ENCODE data around the gene SYCE3. TPM values are rescaled to one million over a fixed set of nuclear protein-coding genes. Genes with fewer than 3 reads are reported as not detected.

SYCE3 gene
- total and polyA plus RNA-seq, 5 donors: not detected

DNA sequence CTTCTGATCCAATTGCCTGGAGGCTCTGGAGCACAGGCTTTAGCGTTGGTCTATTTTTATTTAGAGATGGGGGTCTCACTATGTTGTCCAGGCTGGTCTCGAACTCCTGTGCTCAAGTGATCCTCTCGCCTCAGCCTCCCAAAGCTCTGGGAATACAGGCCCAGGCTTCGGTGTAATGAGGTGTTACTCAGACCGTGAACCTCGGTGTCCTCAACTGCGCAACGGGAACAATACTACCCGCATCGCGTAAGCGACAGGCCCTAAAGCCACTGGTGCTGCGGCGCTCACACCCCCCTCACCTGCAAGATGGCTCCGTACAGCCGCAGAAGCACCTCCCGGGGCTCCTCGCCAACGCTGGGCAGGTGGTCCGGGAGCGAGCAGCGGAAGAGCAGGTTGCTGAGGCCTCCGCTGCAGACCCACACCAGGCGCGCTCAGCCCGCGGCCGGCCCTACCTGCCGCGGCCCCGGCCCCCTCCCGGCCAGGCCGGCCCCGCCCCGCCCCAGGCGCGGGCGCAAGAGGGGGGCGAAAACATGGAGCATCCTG is 19.3 kb upstream of the SYCE3 start:
- H3K27me3 ChIP-seq (ENCODE audit: control insufficient read depth, insufficient read depth): no peaks in the 10 kb centered on the region
- DNase-seq: peak in 1 of 3 donors; percentile 47
- ATAC-seq: no peak
- intact Hi-C loops (cut with DNase I): no loop called here
- peak overlapping the region; percentile 97 for H3K27ac ChIP-seq (ENCODE audit: low read length)
- WGBS: 7% methylated on average over 39 of the region's 39 CpGs
- peak overlapping the region; percentile 62 for H3K4me3 ChIP-seq (ENCODE audit: low read length)
- no peaks in the 10 kb centered on the region for H3K9me3 ChIP-seq (ENCODE audit: control insufficient read depth, low read length)
- H3K4me1 ChIP-seq (ENCODE audit: control insufficient read depth, insufficient read depth, low read length): peaks cover 7% of the 10 kb centered on the region

DNA sequence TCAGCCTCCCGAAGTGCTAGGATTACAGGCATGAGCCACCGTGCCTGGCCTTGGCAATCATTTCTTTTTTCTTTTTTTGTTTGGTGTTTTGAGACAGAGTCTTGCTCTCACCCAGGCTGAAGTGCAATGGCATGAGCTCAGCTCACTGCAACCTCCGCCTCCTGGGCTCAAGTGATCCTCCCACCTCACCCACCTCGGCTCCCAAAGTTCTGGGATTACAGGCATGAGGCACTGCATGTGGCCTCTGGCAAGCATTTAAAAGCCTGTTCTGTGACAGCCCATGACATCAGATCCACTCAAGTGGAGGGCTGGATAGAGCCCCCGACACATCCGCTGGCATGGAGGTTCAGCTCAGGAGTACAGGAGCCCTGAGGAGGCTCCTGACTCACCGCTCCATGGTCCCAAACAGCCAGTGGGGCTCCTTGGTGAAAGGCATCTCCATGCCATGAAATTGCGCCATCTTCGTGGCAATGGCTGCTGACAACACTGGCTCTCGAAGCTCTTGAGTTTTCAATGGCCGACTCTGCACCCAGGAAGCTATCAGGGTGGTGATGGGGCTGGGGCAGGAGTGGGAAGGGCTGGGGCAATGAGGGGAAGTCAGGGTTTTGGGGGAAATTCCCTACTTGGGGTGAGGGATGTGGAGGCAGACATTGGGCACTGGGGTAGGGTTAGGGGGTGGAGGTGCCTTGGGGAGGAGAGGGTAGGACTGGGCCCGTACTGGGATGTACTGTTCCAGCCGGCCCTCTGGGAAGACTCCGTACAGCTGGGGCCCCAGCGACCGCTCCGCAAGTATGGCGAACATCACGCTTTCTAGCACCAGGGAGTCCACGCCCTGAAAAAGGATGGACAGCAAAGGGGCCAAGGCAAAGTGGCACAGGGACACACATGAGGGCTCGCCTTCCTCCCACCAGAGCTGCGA is 18.6 kb upstream of the SYCE3 start:
- Histone ChIP-seq H3K27ac (ENCODE audit: low read length) (peak overlapping the region; percentile 97), H3K9me3 (ENCODE audit: control insufficient read depth, low read length) (no peaks in the 10 kb centered on the region), H3K4me1 (ENCODE audit: control insufficient read depth, insufficient read depth, low read length) (peaks cover 7% of the 10 kb centered on the region), H3K27me3 (ENCODE audit: control insufficient read depth, insufficient read depth) (no peaks in the 10 kb centered on the region), H3K4me3 (ENCODE audit: low read length) (peak overlapping the region; percentile 62)
- WGBS: 94% methylated on average over 22 of the region's 22 CpGs
- intact Hi-C loops (cut with DNase I): no loop called here
- DNase-seq (peak in 1 of 3 donors; percentile 53), ATAC-seq (no peak)

- intact Hi-C loops (cut with DNase I): no loop called here
- no peak for DNase-seq
- Histone ChIP-seq H3K4me1 (ENCODE audit: control insufficient read depth, insufficient read depth, low read length) (peaks cover 7% of the 10 kb centered on the region), H3K27ac (ENCODE audit: low read length) (peak overlapping the region; percentile 80), H3K4me3 (ENCODE audit: low read length) (no peak overlapping the region), H3K9me3 (ENCODE audit: control insufficient read depth, low read length) (no peaks in the 10 kb centered on the region), H3K27me3 (ENCODE audit: control insufficient read depth, insufficient read depth) (no peaks in the 10 kb centered on the region)
- ATAC-seq: no peak
- WGBS: 95% methylated on average over 4 of the region's 4 CpGs
Observed at GRCh38 chr22:50579752-50580151, 17.0 kb upstream of the SYCE3 start.

DNA sequence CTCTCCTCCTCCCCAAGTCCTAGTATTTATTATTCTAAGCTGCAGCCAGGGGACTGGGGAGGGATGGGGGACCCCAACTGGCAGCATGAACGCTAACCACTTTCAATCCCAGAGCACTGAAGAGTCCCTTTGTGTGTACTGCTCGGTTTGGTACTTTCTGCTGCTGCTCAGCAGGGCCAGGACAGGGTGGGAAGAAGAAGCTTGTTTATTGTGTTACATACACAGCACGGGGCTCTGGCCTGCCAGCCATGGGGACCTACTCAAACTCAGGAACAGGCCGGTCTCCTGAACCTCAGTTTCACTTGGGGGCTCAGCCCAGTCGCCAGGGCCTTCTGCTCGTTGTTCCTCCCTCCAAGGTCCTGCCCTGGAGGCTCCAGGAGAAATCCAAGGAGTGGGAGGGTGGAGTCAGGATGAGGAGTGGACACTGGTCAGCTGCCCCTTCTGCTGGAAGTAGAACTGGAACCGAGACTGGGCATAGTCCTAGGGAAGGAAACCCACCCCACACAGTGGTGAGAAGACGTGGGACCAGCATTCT is 16.1 kb upstream of the SYCE3 start:
- Histone ChIP-seq H3K27me3 (ENCODE audit: control insufficient read depth, insufficient read depth) (no peaks in the 10 kb centered on the region), H3K4me1 (ENCODE audit: control insufficient read depth, insufficient read depth, low read length) (peaks cover 7% of the 10 kb centered on the region), H3K9me3 (ENCODE audit: control insufficient read depth, low read length) (no peaks in the 10 kb centered on the region), H3K27ac (ENCODE audit: low read length) (peak overlapping the region; percentile 80), H3K4me3 (ENCODE audit: low read length) (no peak overlapping the region)
- intact Hi-C loops (cut with DNase I): no loop called here
- ATAC-seq (no peak), DNase-seq (peak in 1 of 3 donors; percentile 41)
- WGBS: 54% methylated on average over 8 of the region's 8 CpGs

GRCh38 chr22:50577987-50578775 is 15.5 kb upstream of the SYCE3 start, which contains the start of gene CPT1B:
CPT1B (minus strand) TSS chr22:50578427; CDS start chr22:50577915, 512 bp downstream.
- Histone ChIP-seq H3K4me1 (ENCODE audit: control insufficient read depth, insufficient read depth, low read length) (peaks cover 2% of the 10 kb centered on the region), H3K27ac (ENCODE audit: low read length) (peak within 1 kb of the TSS; percentile 80), H3K4me3 (ENCODE audit: low read length) (peak within 1 kb of the TSS; percentile 38), H3K27me3 (ENCODE audit: control insufficient read depth, insufficient read depth) (no peaks in the 10 kb centered on the region), H3K9me3 (ENCODE audit: control insufficient read depth, low read length) (no peaks in the 10 kb centered on the region)
- peak; percentile 50 to 85 (median 69) for DNase-seq
- intact Hi-C loops (cut with DNase I): no loop called here
- peak in 1 of 2 donors; percentile 0 for ATAC-seq
- 20% methylated on average over 63 of the region's 63 CpGs for WGBS

GRCh38 chr22:50577697-50577986 is 14.9 kb upstream of the SYCE3 start:
- Histone ChIP-seq H3K27me3 (ENCODE audit: control insufficient read depth, insufficient read depth) (no peaks in the 10 kb centered on the region), H3K9me3 (ENCODE audit: control insufficient read depth, low read length) (no peaks in the 10 kb centered on the region), H3K4me3 (ENCODE audit: low read length) (peak overlapping the region; percentile 38), H3K4me1 (ENCODE audit: control insufficient read depth, insufficient read depth, low read length) (peaks cover 2% of the 10 kb centered on the region), H3K27ac (ENCODE audit: low read length) (peak overlapping the region; percentile 28)
- 32% methylated on average over 23 of the region's 23 CpGs for WGBS
- ATAC-seq: no peak
- DNase-seq: peak in 1 of 3 donors; percentile 50
- intact Hi-C loops (cut with DNase I): no loop called here

DNA sequence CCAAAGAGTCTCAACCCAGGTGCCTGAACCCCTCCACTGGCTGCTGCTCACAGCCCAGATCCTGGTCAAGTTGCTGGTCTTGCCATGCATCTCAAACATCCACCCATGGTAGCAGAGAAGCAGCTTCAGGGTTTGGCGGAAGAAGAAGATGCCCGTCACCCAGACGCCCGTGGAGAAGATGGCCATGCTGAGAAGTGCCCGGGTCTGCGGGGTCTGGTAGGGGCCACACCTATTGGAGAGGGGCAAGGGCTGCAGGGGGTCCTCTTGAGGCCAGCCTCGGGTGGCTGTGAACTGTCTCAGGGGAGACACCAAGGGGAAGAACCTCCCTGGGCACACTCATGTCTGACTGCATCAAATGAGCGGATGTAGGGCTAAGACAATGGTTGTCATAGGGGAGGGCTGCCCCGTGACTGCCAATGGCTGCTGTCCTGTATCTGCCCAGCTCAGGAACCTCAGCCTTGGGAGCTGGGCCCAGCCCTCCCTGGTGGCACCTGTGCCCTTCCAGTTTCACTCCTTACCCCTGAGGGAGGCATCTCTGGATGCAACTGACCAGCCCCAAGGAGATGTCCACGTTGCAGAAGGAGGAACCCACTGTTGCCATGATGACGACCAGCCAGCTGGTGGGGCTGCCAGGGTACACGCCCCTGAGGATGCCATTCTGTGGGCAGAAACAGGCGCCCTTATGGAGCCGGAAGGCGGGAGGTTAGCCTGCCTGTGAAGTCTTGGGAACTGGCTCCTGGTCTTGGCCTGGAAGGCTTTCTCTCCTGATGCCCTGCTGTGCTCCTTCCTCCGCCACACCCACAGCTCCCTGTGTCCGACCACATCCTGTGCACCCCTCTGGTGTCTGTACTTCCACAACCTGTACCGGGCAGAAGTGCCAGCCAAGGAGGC is 14.3 kb upstream of the SYCE3 start:
- Histone ChIP-seq H3K4me3 (ENCODE audit: low read length) (peak overlapping the region; percentile 38), H3K27ac (ENCODE audit: low read length) (peak overlapping the region; percentile 28), H3K4me1 (ENCODE audit: control insufficient read depth, insufficient read depth, low read length) (peaks cover 2% of the 10 kb centered on the region), H3K27me3 (ENCODE audit: control insufficient read depth, insufficient read depth) (no peaks in the 10 kb centered on the region), H3K9me3 (ENCODE audit: control insufficient read depth, low read length) (no peaks in the 10 kb centered on the region)
- ATAC-seq (no peak), DNase-seq (peak in 2 of 3 donors; percentile 25 to 57)
- WGBS: 76% methylated on average over 18 of the region's 18 CpGs
- intact Hi-C loops (cut with DNase I): no loop called here

DNA sequence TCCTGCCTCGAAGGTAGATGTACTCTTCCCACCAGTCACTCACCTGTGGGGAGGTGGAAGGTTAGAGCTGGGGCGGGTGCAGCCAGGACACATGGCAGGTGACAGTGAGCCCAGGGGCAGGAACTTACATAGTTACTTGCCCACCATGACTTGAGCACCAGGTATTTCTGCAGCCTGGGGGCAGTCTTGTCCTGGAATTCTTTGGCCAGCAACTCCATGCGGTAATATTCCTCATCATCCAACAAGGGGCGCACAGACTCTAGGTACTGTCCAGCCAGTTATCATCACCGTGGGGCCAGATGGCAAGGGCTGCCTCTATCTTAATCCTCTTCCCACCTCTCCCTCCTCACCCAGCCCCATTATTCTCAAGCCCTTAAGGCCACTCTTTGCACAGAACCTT is 13.4 kb upstream of the SYCE3 start:
- Histone ChIP-seq H3K4me3 (ENCODE audit: low read length) (no peak overlapping the region), H3K4me1 (ENCODE audit: control insufficient read depth, insufficient read depth, low read length) (no peaks in the 10 kb centered on the region), H3K9me3 (ENCODE audit: control insufficient read depth, low read length) (no peaks in the 10 kb centered on the region), H3K27ac (ENCODE audit: low read length) (no peak overlapping the region), H3K27me3 (ENCODE audit: control insufficient read depth, insufficient read depth) (no peaks in the 10 kb centered on the region)
- ATAC-seq (no peak), DNase-seq (no peak)
- WGBS: 48% methylated on average over 5 of the region's 5 CpGs
- intact Hi-C loops (cut with DNase I): no loop called here

- no peak overlapping the region for H3K27ac ChIP-seq (ENCODE audit: low read length)
- 78% methylated on average over 8 of the region's 8 CpGs for WGBS
- ATAC-seq (no peak), DNase-seq (no peak)
- H3K27me3 ChIP-seq (ENCODE audit: control insufficient read depth, insufficient read depth): no peaks in the 10 kb centered on the region
- intact Hi-C loops (cut with DNase I): no loop called here
- H3K4me1 ChIP-seq (ENCODE audit: control insufficient read depth, insufficient read depth, low read length): no peaks in the 10 kb centered on the region
- no peak overlapping the region for H3K4me3 ChIP-seq (ENCODE audit: low read length)
- H3K9me3 ChIP-seq (ENCODE audit: control insufficient read depth, low read length): no peaks in the 10 kb centered on the region
Observed at GRCh38 chr22:50575426-50575941, 12.8 kb upstream of the SYCE3 start.

DNA sequence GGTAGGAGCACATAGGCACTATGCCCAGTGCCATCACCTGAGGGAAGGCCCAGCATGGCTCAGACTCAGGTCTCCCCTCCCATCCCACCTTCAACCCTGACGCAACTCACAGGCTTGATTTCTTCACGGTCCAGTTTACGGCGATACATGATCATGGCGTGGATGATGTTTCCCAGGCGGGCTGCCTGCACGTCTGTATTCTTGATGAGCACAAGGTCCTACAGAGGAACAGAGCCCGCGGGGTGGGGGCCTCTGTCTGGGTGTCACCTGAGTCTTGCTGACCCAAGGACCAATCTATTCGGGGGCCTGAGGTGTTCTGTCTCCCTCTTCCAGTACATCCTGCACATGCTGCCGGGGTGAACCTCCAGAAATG is 11.7 kb upstream of the SYCE3 start:
- WGBS: 89% methylated on average over 11 of the region's 11 CpGs
- intact Hi-C loops (cut with DNase I): no loop called here
- no peak overlapping the region for H3K27ac ChIP-seq (ENCODE audit: low read length)
- ATAC-seq: no peak
- no peaks in the 10 kb centered on the region for H3K9me3 ChIP-seq (ENCODE audit: control insufficient read depth, low read length)
- no peak for DNase-seq
- no peak overlapping the region for H3K4me3 ChIP-seq (ENCODE audit: low read length)
- H3K4me1 ChIP-seq (ENCODE audit: control insufficient read depth, insufficient read depth, low read length): no peaks in the 10 kb centered on the region
- H3K27me3 ChIP-seq (ENCODE audit: control insufficient read depth, insufficient read depth): no peaks in the 10 kb centered on the region

Data from right cardiac atrium (tissue), 5 donors.